Stimulated activated naive CD8-positive, alpha-beta T cell treated with anti-CD3 and anti-CD28 coated beads, Interleukin-15, Interleukin-2, amounts not matched to agents 100 ng/mL and 50 ng/mL, for 24 hours (primary cell): ENCODE data around the gene DNAH6.

Experiments used
- H3K27ac Mint-ChIP-seq: one replicate; pipeline ENCODE4 v1.8.0; 2021; ENCODE audit warnings: mild to moderate bottlenecking, mixed read lengths
- H3K27me3 Mint-ChIP-seq: one replicate; pipeline ENCODE4 v1.8.0; 2021; ENCODE audit warnings: mixed read lengths
- H3K36me3 Mint-ChIP-seq: one replicate; pipeline ENCODE4 v1.8.0; 2021; ENCODE audit warnings: low read depth, mixed read lengths
- H3K4me1 Mint-ChIP-seq: one replicate; pipeline ENCODE4 v1.8.0; 2021; ENCODE audit warnings: low read depth, mixed read lengths
- H3K4me3 Mint-ChIP-seq: one replicate; pipeline ENCODE4 v1.8.0; 2021; ENCODE audit warnings: mild to moderate bottlenecking, mixed read lengths
- H3K9me3 Mint-ChIP-seq: one replicate; pipeline ENCODE4 v1.8.0; 2021; ENCODE audit warnings: mixed read lengths

Gene DNAH6

GRCh38 chr2:84636080-84636971, 120.0 kb downstream of the DNAH6 start:
- peak overlapping the region; percentile 19 for H3K27ac Mint-ChIP-seq
- no peaks in the 10 kb centered on the region for H3K27me3 Mint-ChIP-seq
- H3K4me1 Mint-ChIP-seq, result peaks cover 16% of the 10 kb centered on the region
- no peaks in the 10 kb centered on the region for H3K36me3 Mint-ChIP-seq
- H3K9me3 Mint-ChIP-seq, result no peaks in the 10 kb centered on the region
- no peak overlapping the region for H3K4me3 Mint-ChIP-seq

DNA sequence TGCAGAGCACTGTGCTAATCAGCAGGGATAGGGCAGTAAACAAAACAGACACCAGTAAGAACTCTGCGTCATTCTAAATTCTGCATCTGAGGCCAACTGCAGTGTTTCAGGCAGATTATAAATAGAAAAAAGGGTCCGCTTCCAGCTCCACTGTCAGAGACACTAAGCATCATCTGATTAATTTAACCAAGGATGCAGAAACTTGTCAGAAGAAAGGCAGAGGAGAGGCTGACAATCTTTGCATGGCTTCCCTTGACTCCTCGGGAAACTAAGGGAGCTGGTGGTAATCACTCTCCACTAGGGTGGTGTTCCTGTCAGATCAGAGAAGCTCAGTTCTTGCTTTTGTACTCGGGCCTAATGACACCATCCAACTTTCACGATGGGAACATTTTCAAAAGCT, 123.5 kb downstream of the DNAH6 start:
- Mint-ChIP-seq H3K9me3 (peaks cover 15% of the 10 kb centered on the region), H3K36me3 (no peaks in the 10 kb centered on the region), H3K4me3 (no peak overlapping the region)

GRCh38 chr2:84640411-84640810, 124.1 kb downstream of the DNAH6 start:
- Mint-ChIP-seq H3K4me1 (no peaks in the 10 kb centered on the region), H3K4me3 (no peak overlapping the region), H3K9me3 (peaks cover 15% of the 10 kb centered on the region), H3K27ac (no peak overlapping the region), H3K36me3 (no peaks in the 10 kb centered on the region), H3K27me3 (no peaks in the 10 kb centered on the region)

More for the DNA sequence above, 123.5 kb downstream of the DNAH6 start:
- no peaks in the 10 kb centered on the region for H3K27me3 Mint-ChIP-seq
- H3K27ac Mint-ChIP-seq, result no peak overlapping the region
- no peaks in the 10 kb centered on the region for H3K4me1 Mint-ChIP-seq

GRCh38 chr2:84641021-84641420, 124.7 kb downstream of the DNAH6 start:
- no peak overlapping the region for H3K27ac Mint-ChIP-seq

GRCh38 chr2:84643991-84644390, 127.7 kb downstream of the DNAH6 start:
- Mint-ChIP-seq H3K36me3 (no peaks in the 10 kb centered on the region), H3K4me1 (peaks cover 8% of the 10 kb centered on the region), H3K27me3 (no peaks in the 10 kb centered on the region), H3K9me3 (peaks cover 19% of the 10 kb centered on the region), H3K4me3 (no peak overlapping the region), H3K27ac (no peak overlapping the region)

More at GRCh38 chr2:84641021-84641420, 124.7 kb downstream of the DNAH6 start:
- Mint-ChIP-seq H3K27me3 (no peaks in the 10 kb centered on the region), H3K4me1 (no peaks in the 10 kb centered on the region), H3K9me3 (peaks cover 19% of the 10 kb centered on the region), H3K4me3 (no peak overlapping the region), H3K36me3 (no peaks in the 10 kb centered on the region)

DNA sequence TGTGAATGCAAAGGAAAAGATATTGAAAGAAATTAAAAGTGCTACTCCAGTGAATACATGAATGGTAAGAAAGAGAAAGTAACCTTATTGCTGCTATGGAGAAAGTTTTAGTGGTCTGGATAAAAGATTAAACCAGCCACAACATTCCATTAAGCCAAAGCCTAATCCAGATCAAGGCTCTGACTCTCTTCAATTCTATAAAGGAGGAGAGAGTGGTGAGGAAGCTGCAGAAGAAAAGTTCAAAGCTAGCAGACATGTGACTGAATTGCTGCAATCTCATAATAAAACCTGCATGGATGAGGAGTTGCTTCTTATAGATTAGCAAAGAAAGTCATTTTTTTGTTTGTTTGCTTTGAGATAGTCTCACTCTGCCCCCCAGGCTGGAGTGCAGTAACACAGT, 130.2 kb downstream of the DNAH6 start:
- Mint-ChIP-seq H3K27ac (no peak overlapping the region), H3K36me3 (no peaks in the 10 kb centered on the region), H3K27me3 (no peaks in the 10 kb centered on the region), H3K4me1 (peaks cover 33% of the 10 kb centered on the region), H3K9me3 (peaks cover 19% of the 10 kb centered on the region), H3K4me3 (no peak overlapping the region)

DNA sequence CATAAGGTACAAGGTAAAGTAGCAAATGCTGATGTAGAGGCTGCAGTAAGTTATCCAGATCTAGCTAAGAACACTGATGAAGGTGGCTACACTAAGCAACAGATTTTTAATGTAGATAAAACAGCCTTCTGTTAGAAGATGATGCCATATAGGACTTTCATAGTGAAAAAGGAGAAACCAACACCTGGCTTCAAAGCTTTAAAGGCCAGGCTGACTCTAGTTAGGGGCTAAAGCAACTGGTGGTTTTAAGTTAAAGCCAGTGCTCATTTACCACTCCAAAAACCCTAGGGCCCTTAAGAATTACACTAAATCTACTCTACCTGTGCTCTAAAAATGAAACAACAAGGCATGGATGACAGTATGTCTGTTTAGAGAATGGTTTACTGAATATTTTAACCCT, 131.0 kb downstream of the DNAH6 start:
- no peak overlapping the region for H3K27ac Mint-ChIP-seq
- no peak overlapping the region for H3K4me3 Mint-ChIP-seq
- H3K9me3 Mint-ChIP-seq, result peaks cover 19% of the 10 kb centered on the region
- H3K4me1 Mint-ChIP-seq, result peaks cover 41% of the 10 kb centered on the region
- H3K27me3 Mint-ChIP-seq, result no peaks in the 10 kb centered on the region
- no peaks in the 10 kb centered on the region for H3K36me3 Mint-ChIP-seq

DNA sequence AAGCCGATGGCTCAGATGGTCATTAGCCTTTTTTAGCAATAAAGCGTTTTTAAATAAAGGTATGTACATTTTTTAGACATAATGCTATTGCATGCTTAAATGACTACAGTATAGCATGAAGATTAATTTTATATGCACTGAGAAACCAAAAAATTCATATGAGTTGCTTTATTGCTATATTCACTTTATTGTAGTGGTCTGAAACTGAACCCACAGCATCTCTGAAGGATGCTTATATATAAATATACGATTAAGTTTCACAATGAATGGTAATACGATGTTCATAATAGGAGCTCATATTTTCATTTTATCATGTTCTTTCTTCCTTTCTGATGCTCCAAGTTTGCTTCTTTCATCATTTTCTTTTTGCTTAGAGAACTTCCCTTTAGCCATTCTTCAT, 132.8 kb downstream of the DNAH6 start:
- Mint-ChIP-seq H3K4me3 (no peak overlapping the region), H3K9me3 (peaks cover 16% of the 10 kb centered on the region), H3K36me3 (peaks cover 8% of the 10 kb centered on the region), H3K27ac (no peak overlapping the region), H3K27me3 (no peaks in the 10 kb centered on the region), H3K4me1 (peaks cover 58% of the 10 kb centered on the region)

GRCh38 chr2:84649487-84650142, 133.3 kb downstream of the DNAH6 start:
- peaks cover 8% of the 10 kb centered on the region for H3K36me3 Mint-ChIP-seq
- peak overlapping the region; percentile 5 for H3K4me3 Mint-ChIP-seq
- peaks cover 63% of the 10 kb centered on the region for H3K4me1 Mint-ChIP-seq
- no peaks in the 10 kb centered on the region for H3K27me3 Mint-ChIP-seq
- H3K9me3 Mint-ChIP-seq, result peaks cover 14% of the 10 kb centered on the region
- peak overlapping the region; percentile 19 for H3K27ac Mint-ChIP-seq

- H3K9me3 Mint-ChIP-seq, result peaks cover 14% of the 10 kb centered on the region
- H3K36me3 Mint-ChIP-seq, result peaks cover 8% of the 10 kb centered on the region
- no peaks in the 10 kb centered on the region for H3K27me3 Mint-ChIP-seq
- H3K27ac Mint-ChIP-seq, result no peak overlapping the region
- peaks cover 71% of the 10 kb centered on the region for H3K4me1 Mint-ChIP-seq
- peak overlapping the region; percentile 36 for H3K4me3 Mint-ChIP-seq
Observed at GRCh38 chr2:84652431-84652830, 136.1 kb downstream of the DNAH6 start.

- Mint-ChIP-seq H3K4me3 (no peak overlapping the region), H3K27me3 (no peaks in the 10 kb centered on the region), H3K36me3 (peaks cover 8% of the 10 kb centered on the region), H3K9me3 (peaks cover 14% of the 10 kb centered on the region), H3K4me1 (peaks cover 70% of the 10 kb centered on the region), H3K27ac (no peak overlapping the region)
Observed at GRCh38 chr2:84653302-84653701, 137.0 kb downstream of the DNAH6 start.

DNA sequence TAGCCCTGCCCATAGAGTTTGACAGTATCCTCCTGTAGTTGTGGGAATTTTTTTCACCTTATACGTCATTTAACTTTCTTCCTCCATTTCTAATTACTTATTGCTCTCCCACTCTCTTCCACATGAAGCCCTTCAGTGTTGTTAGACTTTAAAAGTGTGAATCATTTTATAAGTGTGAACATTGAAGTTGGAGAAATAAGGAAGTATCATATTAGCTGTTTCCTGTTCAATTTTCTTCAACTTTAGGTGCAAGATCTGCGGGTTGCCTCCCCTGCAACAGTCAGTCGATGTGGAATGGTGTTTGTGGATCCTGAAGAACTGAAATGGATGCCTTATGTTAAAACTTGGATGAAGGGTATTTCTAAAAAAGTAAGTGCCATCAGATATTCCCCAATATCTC, 138.1 kb downstream of the DNAH6 start:
- Mint-ChIP-seq H3K27ac (no peak overlapping the region), H3K4me1 (peaks cover 59% of the 10 kb centered on the region), H3K9me3 (peaks cover 14% of the 10 kb centered on the region), H3K36me3 (peaks cover 8% of the 10 kb centered on the region), H3K27me3 (no peaks in the 10 kb centered on the region), H3K4me3 (no peak overlapping the region)

DNA sequence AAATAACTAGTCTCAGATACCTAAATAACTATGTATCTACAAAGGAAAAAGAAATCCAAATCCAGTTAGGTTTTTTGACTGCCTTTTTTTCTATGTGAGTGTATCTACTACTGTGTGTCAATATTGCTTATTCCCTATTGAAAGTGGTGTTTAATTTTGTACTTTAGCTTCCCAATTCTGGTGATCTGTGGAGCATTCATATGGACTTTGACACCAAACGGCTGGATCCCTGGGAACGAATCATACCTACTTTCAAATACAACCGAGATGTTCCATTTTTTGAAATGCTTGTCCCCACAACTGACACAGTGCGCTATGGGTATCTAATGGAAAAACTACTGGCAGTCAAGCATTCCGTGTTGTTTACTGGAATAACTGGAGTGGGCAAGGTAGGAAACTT, 152.8 kb downstream of the DNAH6 start:
- H3K36me3 Mint-ChIP-seq, result no peaks in the 10 kb centered on the region
- H3K4me1 Mint-ChIP-seq, result no peaks in the 10 kb centered on the region
- H3K4me3 Mint-ChIP-seq, result no peak overlapping the region
- no peaks in the 10 kb centered on the region for H3K27me3 Mint-ChIP-seq
- H3K9me3 Mint-ChIP-seq, result no peaks in the 10 kb centered on the region
- no peak overlapping the region for H3K27ac Mint-ChIP-seq

- H3K36me3 Mint-ChIP-seq, result no peaks in the 10 kb centered on the region
Observed at GRCh38 chr2:84674099-84674498, 157.8 kb downstream of the DNAH6 start.

DNA sequence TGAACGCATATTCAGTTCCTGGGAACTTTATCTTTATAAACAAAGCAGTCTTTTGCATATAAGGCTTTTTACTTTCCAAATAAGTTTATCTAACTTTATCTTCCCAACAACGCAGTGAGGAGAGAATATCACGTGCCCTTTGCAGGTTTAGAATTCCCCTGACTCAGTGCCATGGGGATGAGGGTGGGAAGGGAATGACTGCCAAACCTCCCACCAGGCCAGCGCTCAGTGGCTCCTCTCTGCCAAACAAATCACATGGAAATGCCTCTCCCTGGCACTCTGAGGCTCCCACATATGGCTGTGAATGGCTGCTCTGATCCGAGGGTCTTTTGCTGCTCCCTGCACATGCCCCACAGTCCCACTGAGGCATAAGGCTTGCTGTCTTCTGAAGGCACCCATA, 158.3 kb downstream of the DNAH6 start:
- peaks cover 7% of the 10 kb centered on the region for H3K4me1 Mint-ChIP-seq

More at GRCh38 chr2:84674099-84674498, 157.8 kb downstream of the DNAH6 start:
- Mint-ChIP-seq H3K9me3 (no peaks in the 10 kb centered on the region), H3K27me3 (no peaks in the 10 kb centered on the region), H3K27ac (no peak overlapping the region), H3K4me1 (peaks cover 7% of the 10 kb centered on the region), H3K4me3 (no peak overlapping the region)

More for the DNA sequence above, 158.3 kb downstream of the DNAH6 start:
- Mint-ChIP-seq H3K36me3 (no peaks in the 10 kb centered on the region), H3K27me3 (no peaks in the 10 kb centered on the region), H3K4me3 (no peak overlapping the region), H3K27ac (no peak overlapping the region), H3K9me3 (no peaks in the 10 kb centered on the region)
